ENCODE results near the gene RHEB.

- no peak for TF ChIP-seq GATA2 (IDR thresholded peaks at IDR 0.05; ENCODE audit: low read depth, low read length)
- TF ChIP-seq GATA3 (IDR thresholded peaks at IDR 0.05; ENCODE audit: low read depth, low read length): no peak
Measured at GRCh38 chr7:151512353-151512752, 7.3 kb downstream of the RHEB start.
